Stimulated activated CD4-positive, alpha-beta T cell treated with anti-CD3 and anti-CD28 coated beads, Interleukin-15, amount 100 ng/mL, for 48 hours (primary cell): ENCODE measurements around the gene PPP3CA.
"Not testable (repeated sequence)": the region's sequence is repeated elsewhere in the genome, so short reads cannot be mapped to it uniquely, and the experiment has no call there.

Experiments used
- DNase-seq, 2 donors: peaks; one replicate each; pipeline ENCODE4 v3.0.0-alpha.2; 2020; ENCODE audit warnings: low read depth in 2 of 2

The PPP3CA gene

GRCh38 chr4:101101072-101101471 lies 246.3 kb downstream of the PPP3CA start:
- no peak for DNase-seq

GRCh38 chr4:101098666-101099400 lies 248.5 kb downstream of the PPP3CA start:
- no peak for DNase-seq

GRCh38 chr4:101092609-101093008 lies 254.7 kb downstream of the PPP3CA start:
- DNase-seq: not testable (repeated sequence)

- no peak for DNase-seq
These were observed 258.2 kb downstream of the PPP3CA start for GRCh38 chr4:101089168-101089567.

- DNase-seq: no peak
These were observed 260.3 kb downstream of the PPP3CA start for GRCh38 chr4:101086801-101087586.

- DNase-seq: no peak
These were observed 264.2 kb downstream of the PPP3CA start for GRCh38 chr4:101083131-101083530.

GRCh38 chr4:101081695-101082369 lies 265.5 kb downstream of the PPP3CA start:
- DNase-seq: no peak

- no peak for DNase-seq
These were observed 266.2 kb downstream of the PPP3CA start for GRCh38 chr4:101081166-101081565.

- DNase-seq: no peak
These were observed 268.4 kb downstream of the PPP3CA start for GRCh38 chr4:101078950-101079349.

- DNase-seq: no peak
These were observed 271.3 kb downstream of the PPP3CA start for GRCh38 chr4:101076032-101076431.

- no peak for DNase-seq
These were observed 271.8 kb downstream of the PPP3CA start for GRCh38 chr4:101075536-101075935.

- DNase-seq: no peak
These were observed 273.0 kb downstream of the PPP3CA start for GRCh38 chr4:101074326-101074725.

- DNase-seq: no peak
These were observed 276.1 kb downstream of the PPP3CA start for GRCh38 chr4:101071241-101071640.

- no peak for DNase-seq
These were observed 279.2 kb downstream of the PPP3CA start for GRCh38 chr4:101068115-101068514.

GRCh38 chr4:101067383-101067782 lies 279.9 kb downstream of the PPP3CA start:
- DNase-seq: no peak

- DNase-seq: no peak
These were observed 280.6 kb downstream of the PPP3CA start for GRCh38 chr4:101066626-101067170.

- DNase-seq: no peak
These were observed 281.3 kb downstream of the PPP3CA start for GRCh38 chr4:101065935-101066485.

- no peak for DNase-seq
These were observed 282.0 kb downstream of the PPP3CA start for GRCh38 chr4:101065346-101065745.

GRCh38 chr4:101064541-101065180 lies 282.7 kb downstream of the PPP3CA start:
- DNase-seq: no peak

- DNase-seq: no peak
These were observed 291.9 kb downstream of the PPP3CA start for GRCh38 chr4:101055392-101055791.

GRCh38 chr4:101050837-101051205 lies 296.5 kb downstream of the PPP3CA start:
- DNase-seq: no peak
